Right lobe of liver (tissue), 4 donors: ENCODE data around the gene RNU1-2.

Experiments used
- CTCF ChIP-seq, 4 donors: fragments of 200-600 bp in 3 of 4; fragments of 450-650 bp in 1 of 4; IDR thresholded peaks; one replicate each; pipeline versions ENCODE4 v1.5.1 to v1.8.0; 2016 to 2022; ENCODE audit warnings: antibody characterized with exemption in 4 of 4, mild to moderate bottlenecking in 2 of 4
- POLR2A ChIP-seq: fragments of 450-650 bp; IDR thresholded peaks from one replicate; pipeline ENCODE4 v1.6.1; 2017; ENCODE audit warnings: antibody characterized with exemption, mild to moderate bottlenecking
- donor health status: DM: no; HTN: no; CAD: no.
- donor health status: DM: no; HTN: no; CAD: no.
- donor health status: DM: no; HTN: yes; CAD: no.

GRCh38 chr1:16900751-16901150 is 5.0 kb downstream of the RNU1-2 start:
- TF ChIP-seq CTCF (IDR thresholded peaks at IDR 0.05) (peak in 1 of 4 donors; percentile 15), POLR2A (no peak)
